ENCODE data around the gene KCNJ6. TPM values are rescaled to one million over a fixed set of nuclear protein-coding genes. Genes with fewer than 3 reads are reported as not detected.

KCNJ6 gene
- total RNA-seq, 1 experiment from 2014 or later = not detected

GRCh38 chr21:37869661-37870060 is 46.6 kb downstream of the KCNJ6 start:
- Histone ChIP-seq H3K9me3 (ENCODE audit: control insufficient read depth, insufficient read depth, low read depth, low read length) (no peaks in the 10 kb centered on the region), H3K4me3 (ENCODE audit: low read depth in 2 of 2, low read length in 2 of 2) (no peak overlapping the region), H3K27me3 (ENCODE audit: control insufficient read depth, insufficient read depth, low read length) (0 out of 2 replicates have a peak, but pooled peaks cover 3% of the 10 kb centered on the region), H3K27ac (ENCODE audit: low read length) (no peak overlapping the region), H3K4me1 (ENCODE audit: control insufficient read depth, insufficient read depth, low read length) (no peaks in the 10 kb centered on the region), H3K36me3 (ENCODE audit: control insufficient read depth, insufficient read depth, low read length) (no peaks in the 10 kb centered on the region)
- ChIA-PET POLR2A (no interaction called here), CTCF (no interaction called here)
- DNase-seq (ENCODE audit: low read depth, low spot score) (no peak), ATAC-seq (no peak)
- no TSS peak for BruUV-seq (replicated peaks)
- TF ChIP-seq TCF7L2 (IDR thresholded peaks at IDR 0.05; ENCODE audit: low read depth, low read length) = no peak
- no peak for TF ChIP-seq CTCF (IDR thresholded peaks at IDR 0.05)
- no peak for TF ChIP-seq POLR2AphosphoS5 (IDR thresholded peaks at IDR 0.05; ENCODE audit: low read depth, low read length)
- TF ChIP-seq SIN3A (IDR thresholded peaks at IDR 0.05; ENCODE audit: borderline replicate concordance, insufficient read depth, low read depth, low read length) = no peak
- TF ChIP-seq REST (IDR thresholded peaks at IDR 0.05; ENCODE audit: insufficient read depth in 1 of 2, low read depth in 2 of 2, low read length in 1 of 2) = no peak
- in situ Hi-C loops (cut with HindIII; ENCODE audit: low pct_unique_long_range_greater_than_20kb, low sequenced_read_pairs) (no loop called here), intact Hi-C loops (cut with micrococcal nuclease; ENCODE audit: unreplicated experiment) (no loop called here)

DNA sequence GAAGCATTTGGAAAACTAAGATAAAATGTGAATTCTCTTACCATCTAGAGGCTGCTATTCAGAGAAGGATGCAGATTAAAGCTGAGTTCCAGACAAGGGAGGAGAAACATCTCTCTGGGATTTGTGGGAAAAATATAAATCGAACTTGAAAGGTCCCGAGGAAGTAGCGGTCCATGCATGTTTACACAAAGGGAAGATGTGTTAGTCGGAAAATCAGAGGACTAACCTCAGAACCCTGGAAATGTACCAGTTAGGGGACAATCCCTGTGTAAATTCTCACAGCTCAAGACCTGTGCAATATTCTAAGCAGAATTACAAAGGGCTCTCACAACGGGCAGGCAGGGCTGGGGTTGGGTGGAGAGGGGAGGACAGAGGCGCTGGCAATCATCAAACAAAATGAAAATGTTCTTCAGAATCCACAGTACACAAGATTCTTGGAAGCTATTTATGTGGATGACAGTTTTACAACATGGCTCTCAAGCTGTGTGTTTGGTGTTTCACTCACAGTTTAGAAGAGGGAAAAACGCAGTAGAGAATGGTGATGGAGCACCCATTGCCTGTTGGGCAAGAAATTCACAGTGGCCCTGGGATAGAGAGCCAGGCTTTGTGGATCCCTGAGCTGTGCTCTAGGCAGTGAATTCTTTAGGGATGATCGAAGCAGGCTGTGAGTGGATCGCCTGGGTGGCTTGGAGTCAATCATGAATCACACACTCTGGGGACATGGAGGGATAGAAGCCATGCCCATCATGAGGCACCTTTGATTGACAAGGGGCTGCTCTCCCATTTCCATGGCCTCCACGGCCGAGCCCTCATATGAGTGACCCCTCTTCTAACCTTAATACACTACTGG is 47.6 kb downstream of the KCNJ6 start:
- ChIA-PET POLR2A (no interaction called here), CTCF (no interaction called here)
- ATAC-seq (no peak), DNase-seq (ENCODE audit: low read depth, low spot score) (no peak)
- Histone ChIP-seq H3K4me1 (ENCODE audit: control insufficient read depth, insufficient read depth, low read length) (no peaks in the 10 kb centered on the region), H3K36me3 (ENCODE audit: control insufficient read depth, insufficient read depth, low read length) (no peaks in the 10 kb centered on the region), H3K9me3 (ENCODE audit: control insufficient read depth, insufficient read depth, low read depth, low read length) (no peaks in the 10 kb centered on the region), H3K27me3 (ENCODE audit: control insufficient read depth, insufficient read depth, low read length) (0 out of 2 replicates have a peak, but pooled peaks cover 3% of the 10 kb centered on the region), H3K4me3 (ENCODE audit: low read depth in 2 of 2, low read length in 2 of 2) (no peak overlapping the region), H3K27ac (ENCODE audit: low read length) (no peak overlapping the region)
- in situ Hi-C loops (cut with HindIII; ENCODE audit: low pct_unique_long_range_greater_than_20kb, low sequenced_read_pairs) = no loop called here
- TF ChIP-seq TCF7L2 (IDR thresholded peaks at IDR 0.05; ENCODE audit: low read depth, low read length) = no peak
- TF ChIP-seq SIN3A (IDR thresholded peaks at IDR 0.05; ENCODE audit: borderline replicate concordance, insufficient read depth, low read depth, low read length) = no peak
- TF ChIP-seq CTCF (IDR thresholded peaks at IDR 0.05) = no peak
- no peak for TF ChIP-seq REST (IDR thresholded peaks at IDR 0.05; ENCODE audit: insufficient read depth in 1 of 2, low read depth in 2 of 2, low read length in 1 of 2)
- TF ChIP-seq POLR2AphosphoS5 (IDR thresholded peaks at IDR 0.05; ENCODE audit: low read depth, low read length) = no peak
- BruUV-seq (replicated peaks) = no TSS peak
- intact Hi-C loops (cut with micrococcal nuclease; ENCODE audit: unreplicated experiment) = no loop called here
